ENCODE measurements around the gene SDK2. TPM values are rescaled to one million over a fixed set of nuclear protein-coding genes. Genes with fewer than 3 reads are reported as not detected.

The SDK2 gene
- polyA plus RNA-seq, 3 donors from 2014 or later = not detected

DNA sequence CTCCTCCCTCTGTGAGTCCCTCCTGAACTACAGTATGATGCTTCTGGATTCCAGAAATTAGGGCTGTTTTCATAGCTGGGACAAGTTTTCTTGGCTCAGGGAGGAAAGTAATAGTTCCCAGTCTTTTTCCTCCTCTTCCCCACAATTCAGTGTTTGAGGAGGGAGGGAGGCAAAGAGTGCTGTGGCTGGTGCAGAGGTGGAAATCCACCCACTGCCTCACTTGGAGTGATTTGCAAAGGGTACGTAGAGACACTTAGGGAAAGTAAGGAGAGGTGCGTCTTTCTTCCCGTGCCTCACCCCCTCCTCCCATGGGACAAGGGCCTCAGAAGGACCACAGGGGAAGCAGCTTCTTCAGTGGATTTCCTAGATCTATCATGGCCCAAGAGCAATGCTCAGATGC is 21.9 kb downstream of the SDK2 start:
- no peak for DNase-seq
- H3K27me3 Mint-ChIP-seq (ENCODE audit: low read depth in 3 of 3) = peaks cover 3% of the 10 kb centered on the region in 3 donors
- H3K36me3 Mint-ChIP-seq = no peaks in the 10 kb centered on the region
- H3K4me3 Mint-ChIP-seq = no peak overlapping the region
- no peaks in the 10 kb centered on the region for H3K4me1 Mint-ChIP-seq
- no peak overlapping the region for H3K27ac Mint-ChIP-seq
- peaks cover 0 to 3% (median 0%) of the 10 kb centered on the region in 6 donors for H3K9me3 Mint-ChIP-seq

DNA sequence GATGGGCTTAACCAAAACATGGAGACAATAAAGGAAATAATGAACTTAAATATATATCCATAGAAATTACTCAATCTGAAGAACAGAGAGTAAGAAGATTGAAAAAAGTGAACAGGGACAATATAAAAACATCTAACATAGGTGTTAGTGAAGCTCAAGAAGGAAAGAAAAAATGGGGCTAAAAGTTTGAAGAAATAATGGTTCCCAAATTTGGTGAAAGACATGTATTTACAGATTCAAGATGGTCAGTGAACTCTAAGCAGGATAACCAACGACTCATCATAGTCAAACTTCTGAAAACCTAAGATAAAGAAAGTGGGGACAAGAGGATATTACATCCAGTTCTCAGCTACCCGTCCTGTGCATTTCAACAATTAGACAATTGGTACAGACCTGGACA is 22.6 kb downstream of the SDK2 start:
- DNase-seq = no peak
- H3K9me3 Mint-ChIP-seq = peaks cover 0 to 3% (median 0%) of the 10 kb centered on the region in 6 donors
- H3K27ac Mint-ChIP-seq = no peak overlapping the region
- H3K4me3 Mint-ChIP-seq = no peak overlapping the region
- no peaks in the 10 kb centered on the region for H3K4me1 Mint-ChIP-seq
- peaks cover 3 to 5% (median 3%) of the 10 kb centered on the region in 3 donors for H3K27me3 Mint-ChIP-seq (ENCODE audit: low read depth in 3 of 3)
- no peaks in the 10 kb centered on the region for H3K36me3 Mint-ChIP-seq

DNA sequence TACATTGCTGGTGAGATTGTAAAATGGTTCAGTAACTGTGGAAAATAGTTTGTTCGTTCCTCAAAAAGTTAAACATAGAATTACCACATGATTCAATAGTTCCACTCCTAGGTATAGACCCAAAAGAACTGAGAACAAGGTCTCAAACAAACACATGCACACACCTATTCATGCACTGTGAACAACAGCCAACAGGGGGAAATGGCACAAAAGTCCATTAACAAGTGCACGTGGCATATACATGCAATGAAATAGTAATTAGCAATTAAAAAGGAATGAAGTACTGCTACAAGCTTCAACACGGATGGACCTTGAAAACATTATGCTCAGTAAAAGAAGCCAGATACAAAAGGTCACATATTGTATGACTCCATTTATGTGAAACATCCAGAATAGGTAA is 23.8 kb downstream of the SDK2 start:
- Mint-ChIP-seq H3K36me3 (no peaks in the 10 kb centered on the region), H3K27ac (no peak overlapping the region), H3K4me3 (no peak overlapping the region), H3K4me1 (no peaks in the 10 kb centered on the region), H3K9me3 (peaks cover 0 to 3% (median 0%) of the 10 kb centered on the region in 6 donors), H3K27me3 (ENCODE audit: low read depth in 3 of 3) (peaks cover 6 to 14% (median 7%) of the 10 kb centered on the region in 3 donors)
- DNase-seq = no peak

DNA sequence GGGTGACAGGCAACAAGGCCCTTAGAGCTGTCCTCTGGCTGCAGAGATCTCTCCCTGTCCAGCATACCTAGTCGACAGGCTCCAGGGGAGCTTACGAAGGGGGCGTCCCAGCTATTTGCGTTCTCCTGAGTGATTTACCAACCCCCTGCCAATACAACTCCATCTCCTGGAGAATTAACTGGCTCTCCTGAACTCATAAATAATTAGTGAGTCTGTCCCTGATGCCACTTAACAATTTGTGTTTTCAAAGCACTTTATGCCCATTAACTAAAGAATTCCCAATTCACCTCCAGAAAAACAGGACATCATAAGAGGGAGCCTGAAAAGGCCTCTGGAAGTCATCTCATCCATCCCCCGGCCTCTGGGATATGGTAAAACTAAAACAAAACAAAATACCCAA is 26.7 kb downstream of the SDK2 start:
- Mint-ChIP-seq H3K4me3 (no peak overlapping the region), H3K4me1 (no peaks in the 10 kb centered on the region), H3K36me3 (no peaks in the 10 kb centered on the region), H3K27ac (no peak overlapping the region), H3K9me3 (peaks cover 0 to 3% (median 0%) of the 10 kb centered on the region in 6 donors), H3K27me3 (ENCODE audit: low read depth in 3 of 3) (peaks cover 7 to 11% (median 7%) of the 10 kb centered on the region in 3 donors)
- DNase-seq = no peak

DNA sequence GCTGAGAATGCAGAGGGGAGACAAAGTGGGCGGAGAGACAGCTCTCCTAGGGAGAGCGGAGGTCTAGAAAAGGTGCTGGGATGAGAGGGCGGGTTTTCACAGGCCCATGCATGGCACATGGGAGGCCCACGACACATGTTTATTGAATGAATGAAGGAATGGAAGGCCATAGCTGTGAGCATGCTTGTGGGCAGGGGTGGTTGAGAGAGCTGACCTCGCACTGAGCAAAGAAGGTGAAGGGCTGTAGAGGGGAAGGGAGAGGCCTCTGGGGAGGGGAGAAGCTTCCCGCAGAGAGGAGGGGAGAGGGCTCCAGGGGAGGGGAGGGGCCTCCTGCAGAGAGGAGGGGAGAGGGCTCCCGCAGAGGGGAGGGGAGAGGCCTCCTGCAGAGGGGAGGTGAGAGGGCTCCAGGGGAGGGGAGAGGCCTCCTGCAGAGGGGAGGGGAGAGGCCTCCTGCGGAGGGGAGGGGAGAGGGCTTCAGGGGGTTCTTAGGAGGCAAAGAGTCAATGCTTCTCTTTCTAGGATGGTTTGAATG is 27.3 kb downstream of the SDK2 start:
- H3K4me3 Mint-ChIP-seq = no peak overlapping the region
- no peaks in the 10 kb centered on the region for H3K36me3 Mint-ChIP-seq
- H3K27me3 Mint-ChIP-seq (ENCODE audit: low read depth in 3 of 3) = peaks cover 7 to 12% (median 9%) of the 10 kb centered on the region in 3 donors
- peaks cover 0 to 3% (median 0%) of the 10 kb centered on the region in 6 donors for H3K9me3 Mint-ChIP-seq
- no peak for DNase-seq
- H3K27ac Mint-ChIP-seq = peak overlapping the region in 1 of 6 donors; percentile 52
- no peaks in the 10 kb centered on the region for H3K4me1 Mint-ChIP-seq

DNA sequence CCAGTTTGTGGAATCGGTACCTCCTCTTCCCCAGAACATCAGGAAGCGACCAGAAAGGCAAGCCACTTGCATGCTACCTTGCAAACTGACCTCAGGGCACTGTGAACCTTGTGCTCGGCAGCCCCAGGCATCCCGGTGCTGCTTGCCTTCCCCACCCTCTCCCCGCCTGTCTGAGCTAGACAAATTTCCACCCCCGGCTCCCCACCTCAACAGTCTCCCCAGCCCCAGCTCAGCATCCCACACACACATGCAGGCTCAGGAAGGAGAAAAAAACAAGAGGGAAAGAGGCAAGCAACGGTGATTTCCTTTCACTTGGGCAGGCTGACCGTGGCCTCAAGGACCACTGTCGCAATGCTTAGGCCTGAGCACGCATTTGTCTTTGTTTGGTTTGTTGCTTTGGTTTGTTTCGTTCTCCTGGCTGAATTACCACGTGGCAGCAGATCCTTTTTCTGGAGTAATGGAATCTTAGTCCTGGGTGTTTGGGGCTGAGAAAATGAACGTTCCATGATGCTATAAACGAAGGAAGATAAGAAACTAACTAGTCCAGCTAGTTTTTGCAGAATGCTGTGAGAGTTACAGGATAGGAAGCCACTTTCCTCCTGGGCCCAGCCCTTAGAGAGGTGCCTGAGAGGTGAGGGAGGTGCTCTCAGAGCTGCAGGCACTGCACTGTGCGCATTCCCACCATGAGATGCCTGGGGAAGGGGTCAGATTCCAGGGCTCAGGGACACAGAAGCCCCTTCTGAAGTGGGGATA is 27.9 kb downstream of the SDK2 start:
- Mint-ChIP-seq H3K27me3 (ENCODE audit: low read depth in 3 of 3) (peaks cover 7 to 12% (median 9%) of the 10 kb centered on the region in 3 donors), H3K9me3 (peaks cover 0 to 3% (median 0%) of the 10 kb centered on the region in 6 donors), H3K4me3 (no peak overlapping the region), H3K36me3 (no peaks in the 10 kb centered on the region), H3K4me1 (no peaks in the 10 kb centered on the region), H3K27ac (no peak overlapping the region)
- DNase-seq = no peak

DNA sequence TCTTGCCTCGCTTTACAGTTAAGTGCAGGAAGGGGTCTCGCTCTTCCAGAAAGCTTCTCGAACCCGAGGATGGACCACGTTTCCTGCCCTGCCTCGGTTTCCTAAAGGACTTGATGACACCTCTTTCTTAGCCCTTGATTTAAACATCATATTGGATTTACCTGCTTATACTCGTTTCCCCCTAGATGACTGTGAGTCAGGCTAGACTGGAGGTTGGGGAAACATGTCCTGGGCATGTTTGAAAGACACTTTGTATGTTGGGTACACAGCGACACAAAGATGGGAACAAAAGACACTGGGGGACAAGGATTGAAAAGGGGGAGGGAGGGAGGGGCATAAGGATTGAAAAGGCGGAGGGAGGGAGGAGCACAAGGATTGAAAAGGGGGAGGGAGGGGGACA is 30.0 kb downstream of the SDK2 start:
- DNase-seq = no peak
- H3K36me3 Mint-ChIP-seq = no peaks in the 10 kb centered on the region

DNA sequence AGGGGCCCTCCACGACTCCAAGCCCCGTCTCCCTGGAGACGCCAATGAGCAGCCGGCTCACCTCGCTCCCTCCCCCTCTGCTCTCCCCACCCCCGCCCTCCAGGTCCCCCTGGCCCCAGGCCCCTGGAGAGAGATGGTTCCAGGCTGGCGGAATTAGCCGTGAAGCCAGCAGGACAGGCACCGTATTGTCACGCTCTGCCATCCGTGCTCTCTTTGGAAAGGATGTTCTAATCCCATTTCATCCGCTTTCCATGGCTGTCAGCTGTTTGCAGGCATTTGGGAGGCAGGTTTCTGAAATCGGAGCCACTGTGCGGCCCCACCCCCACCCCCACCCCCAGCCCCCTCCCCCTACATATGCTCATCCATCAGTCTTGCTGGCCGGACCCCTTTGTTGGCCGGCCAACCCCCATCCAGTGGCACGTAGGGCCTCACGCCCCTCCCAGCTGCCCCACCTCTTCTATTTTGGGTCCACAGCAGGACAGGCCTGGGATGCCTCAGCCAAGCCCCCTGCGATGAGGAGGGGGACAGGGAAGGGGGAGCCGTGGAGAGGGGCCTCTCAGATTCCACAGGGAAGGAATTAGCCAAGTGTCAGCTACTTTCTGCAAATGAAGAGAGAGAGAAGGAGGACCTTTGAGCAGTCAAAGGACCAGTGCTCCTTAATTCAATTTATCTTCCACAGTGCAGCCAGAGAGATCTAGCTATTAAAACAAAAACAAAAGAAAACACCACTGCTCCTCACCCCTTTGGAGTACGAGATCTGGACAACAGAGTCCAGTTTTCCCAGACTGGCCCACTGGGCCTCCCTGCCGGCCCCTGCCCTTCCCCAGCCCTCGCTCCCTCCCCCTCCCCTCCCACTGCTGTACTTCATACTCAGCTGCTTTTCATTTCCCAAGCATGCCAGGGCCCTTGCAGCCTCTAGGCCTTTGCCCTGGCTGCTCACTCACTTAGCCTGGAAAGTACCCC is 30.7 kb downstream of the SDK2 start:
- Mint-ChIP-seq H3K36me3 (no peaks in the 10 kb centered on the region), H3K4me3 (no peak overlapping the region), H3K27me3 (ENCODE audit: low read depth in 3 of 3) (peaks cover 4 to 12% (median 7%) of the 10 kb centered on the region in 3 donors), H3K4me1 (no peaks in the 10 kb centered on the region), H3K27ac (no peak overlapping the region), H3K9me3 (peaks cover 0 to 3% (median 0%) of the 10 kb centered on the region in 6 donors)
- no peak for DNase-seq

More for the DNA sequence above, 30.0 kb downstream of the SDK2 start:
- H3K4me3 Mint-ChIP-seq = no peak overlapping the region
- H3K27ac Mint-ChIP-seq = no peak overlapping the region
- H3K27me3 Mint-ChIP-seq (ENCODE audit: low read depth in 3 of 3) = peaks cover 6 to 12% (median 8%) of the 10 kb centered on the region in 3 donors
- H3K9me3 Mint-ChIP-seq = peaks cover 0 to 3% (median 0%) of the 10 kb centered on the region in 6 donors
- H3K4me1 Mint-ChIP-seq = no peaks in the 10 kb centered on the region

DNA sequence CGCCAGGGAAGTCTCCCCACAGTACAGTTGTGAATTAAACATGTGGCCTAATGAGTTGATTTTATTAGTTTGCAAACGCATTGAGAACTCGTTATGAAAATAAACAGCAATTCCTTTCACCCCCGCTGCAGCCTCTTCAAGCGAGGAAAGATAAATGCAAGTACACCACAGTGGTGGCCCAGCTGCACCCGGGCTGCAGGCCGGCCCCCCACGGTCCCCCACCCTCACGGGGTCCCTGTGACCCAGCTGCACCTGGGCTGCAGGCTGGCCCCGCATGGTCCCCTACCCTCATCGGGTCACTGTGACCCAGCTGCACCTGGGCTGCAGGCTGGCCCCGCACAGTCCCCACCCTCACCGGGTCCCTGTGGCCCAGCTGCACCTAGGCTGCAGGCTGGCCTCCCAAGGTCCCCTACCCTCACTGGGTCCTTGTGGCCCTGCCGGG is 32.2 kb downstream of the SDK2 start:
- no peak for DNase-seq
- H3K4me3 Mint-ChIP-seq = no peak overlapping the region
- H3K4me1 Mint-ChIP-seq = no peaks in the 10 kb centered on the region
- H3K9me3 Mint-ChIP-seq = no peaks in the 10 kb centered on the region
- H3K27me3 Mint-ChIP-seq (ENCODE audit: low read depth in 3 of 3) = peaks cover 4 to 12% (median 7%) of the 10 kb centered on the region in 3 donors
- no peaks in the 10 kb centered on the region for H3K36me3 Mint-ChIP-seq
- no peak overlapping the region for H3K27ac Mint-ChIP-seq

DNA sequence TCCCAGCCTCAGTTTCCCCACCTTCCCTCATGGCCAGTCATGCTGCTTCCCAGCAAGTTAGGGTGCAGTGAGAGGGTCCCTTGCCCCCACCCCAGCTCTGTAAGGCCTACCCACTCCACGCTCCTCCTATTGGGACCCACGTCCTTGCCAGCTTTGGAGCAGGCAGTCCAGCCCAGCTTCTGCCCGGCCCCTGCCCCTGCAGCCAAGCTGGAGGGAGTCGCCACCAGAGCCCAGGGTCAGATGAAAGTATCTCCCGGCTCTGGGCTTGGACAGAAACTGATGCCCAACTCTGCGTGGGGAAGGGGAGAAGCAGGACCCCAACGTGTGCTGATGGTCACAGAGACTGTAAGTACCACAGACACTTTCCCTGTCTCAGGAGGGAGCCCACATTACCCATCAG is 32.6 kb downstream of the SDK2 start:
- Mint-ChIP-seq H3K27me3 (ENCODE audit: low read depth in 3 of 3) (peaks cover 3 to 12% (median 5%) of the 10 kb centered on the region in 3 donors), H3K4me3 (no peak overlapping the region), H3K27ac (no peak overlapping the region), H3K4me1 (no peaks in the 10 kb centered on the region), H3K36me3 (no peaks in the 10 kb centered on the region), H3K9me3 (no peaks in the 10 kb centered on the region)
- DNase-seq = no peak

DNA sequence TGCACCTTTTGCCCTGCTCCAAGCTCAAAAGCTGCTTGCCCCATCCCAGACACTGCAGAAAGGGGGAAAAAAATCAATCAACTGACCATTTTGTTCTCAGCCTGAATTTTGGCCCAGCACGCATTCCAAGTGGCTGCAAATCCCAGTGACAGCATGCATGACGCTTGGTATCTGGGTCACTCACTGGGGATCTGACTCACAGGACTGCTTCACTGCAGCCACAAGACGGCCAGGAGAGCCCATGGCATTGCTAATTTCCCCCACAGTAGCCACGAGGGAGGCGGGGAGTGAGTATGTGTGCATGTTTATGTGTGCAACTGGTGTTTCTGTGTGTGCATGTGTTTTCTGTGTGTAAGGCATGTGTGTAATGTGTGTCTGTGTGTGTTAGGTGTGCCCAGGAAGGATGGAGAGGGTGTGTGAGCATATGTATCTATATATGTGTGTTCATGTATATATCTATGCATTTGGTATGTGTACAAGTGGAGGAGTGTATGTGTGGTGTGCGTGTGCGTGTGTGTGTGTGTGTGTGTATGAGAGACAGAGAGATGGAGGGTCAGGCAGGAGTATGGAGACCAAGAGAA is 33.8 kb downstream of the SDK2 start:
- H3K4me1 Mint-ChIP-seq = no peaks in the 10 kb centered on the region
- H3K27me3 Mint-ChIP-seq (ENCODE audit: low read depth in 3 of 3) = peaks cover 1 to 4% (median 2%) of the 10 kb centered on the region in 3 donors
- DNase-seq = no peak
- H3K36me3 Mint-ChIP-seq = no peaks in the 10 kb centered on the region
- no peak overlapping the region for H3K27ac Mint-ChIP-seq
- H3K9me3 Mint-ChIP-seq = no peaks in the 10 kb centered on the region
- H3K4me3 Mint-ChIP-seq = no peak overlapping the region

DNA sequence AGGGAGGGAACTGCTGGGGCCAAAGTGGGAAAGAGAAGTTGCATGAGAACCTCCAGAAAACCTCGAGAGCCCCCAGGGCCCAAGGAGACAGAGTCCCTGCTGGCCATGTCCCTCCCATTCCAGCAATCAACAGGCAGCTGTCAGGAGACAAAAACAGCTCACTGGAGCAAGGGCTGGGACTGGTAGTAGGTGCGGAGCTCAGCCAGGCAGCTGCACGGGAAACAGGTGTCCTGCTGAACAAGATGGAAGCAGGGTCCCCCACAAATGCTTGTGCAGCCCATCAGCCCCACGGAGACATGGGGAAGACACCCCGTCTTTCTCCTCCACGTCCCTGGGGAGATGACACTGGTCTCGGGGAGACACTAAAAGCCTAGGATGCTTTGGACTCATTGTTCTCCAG is 34.5 kb downstream of the SDK2 start:
- Mint-ChIP-seq H3K36me3 (no peaks in the 10 kb centered on the region), H3K4me3 (no peak overlapping the region), H3K27ac (no peak overlapping the region), H3K9me3 (no peaks in the 10 kb centered on the region), H3K27me3 (ENCODE audit: low read depth in 3 of 3) (peaks cover 1 to 4% (median 2%) of the 10 kb centered on the region in 3 donors), H3K4me1 (no peaks in the 10 kb centered on the region)
- DNase-seq = no peak

DNA sequence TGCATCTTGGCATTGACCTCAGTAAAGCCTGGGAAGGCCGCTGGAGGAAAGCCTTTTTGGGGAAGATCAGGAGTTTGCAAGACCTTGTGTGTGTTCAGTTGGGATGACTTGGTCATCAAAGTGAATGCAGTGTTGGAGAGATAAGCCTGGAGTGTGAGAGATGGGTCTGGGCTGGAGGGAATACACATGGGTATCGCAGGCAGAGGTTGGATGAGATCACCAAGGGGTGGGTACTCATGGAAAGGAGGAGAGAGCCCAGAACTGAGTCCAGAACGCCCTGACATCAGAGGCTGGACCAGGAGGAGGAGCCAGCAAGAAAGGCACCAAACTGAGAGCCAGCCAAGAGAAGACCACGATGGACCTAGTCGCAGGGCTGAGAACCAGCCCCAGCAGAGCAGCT is 35.2 kb downstream of the SDK2 start:
- H3K36me3 Mint-ChIP-seq = no peaks in the 10 kb centered on the region
- H3K4me3 Mint-ChIP-seq = no peak overlapping the region
- H3K9me3 Mint-ChIP-seq = no peaks in the 10 kb centered on the region
- no peaks in the 10 kb centered on the region for H3K4me1 Mint-ChIP-seq
- peaks cover 1 to 4% (median 2%) of the 10 kb centered on the region in 3 donors for H3K27me3 Mint-ChIP-seq (ENCODE audit: low read depth in 3 of 3)
- no peak overlapping the region for H3K27ac Mint-ChIP-seq
- DNase-seq = no peak

Measured in immature natural killer cell (primary cell).